Motor neuron (in vitro differentiated cells): ENCODE results near the gene NINJ2. TPM values are rescaled to one million over a fixed set of nuclear protein-coding genes. Genes with fewer than 3 reads are reported as not detected.

Experiments used
- ATAC-seq, 8 experiments: fragments of 200-7000 bp; cut with Tn5 transposase; replicated peaks in 6 of 8; 2 replicates each; pipeline ENCODE4 v1.8.0; 2021; ENCODE audit warnings: mild to moderate bottlenecking in 8 of 8, moderate library complexity in 8 of 8
- H3K27ac ChIP-seq, 2 donors: fragments of 250-450 bp; sonication (Bioruptor Pico); 2 replicates each; pipeline ENCODE4 v1.9.0; 2021; ENCODE audit warnings: antibody characterized with exemption in 2 of 2, mild to moderate bottlenecking in 2 of 2, moderate library complexity in 1 of 2
- H3K4me1 ChIP-seq, 2 donors: fragments of 250-450 bp; sonication (Bioruptor Pico); replicated peaks in 1 of 2; 2 replicates each; pipeline ENCODE4 v1.6.1; 2021; ENCODE audit warnings: antibody characterized with exemption in 2 of 2, mild to moderate bottlenecking in 2 of 2, moderate library complexity in 1 of 2
- H3K4me3 ChIP-seq, 5 donors: fragments of 250-450 bp; sonication (Bioruptor Pico); 2 replicates each; pipeline ENCODE4 v1.9.0; 2021; ENCODE audit warnings: antibody characterized with exemption in 5 of 5, mild to moderate bottlenecking in 5 of 5, moderate library complexity in 4 of 5
- WGBS, 10 experiments: fragments of 450-650 bp; shearing (Covaris generic); methylation state at CpG; one replicate each; pipeline ENCODE4 v1.0.0; 2022; 5-methylcytosine and 5-hydroxymethylcytosine counted together
- in situ Hi-C, 9 experiments: fragments of 400-800 bp; cut with MboI; loops; one replicate each; pipeline ENCODE4 v1.15.0; 2021; ENCODE audit warnings: low sequenced_read_pairs in 9 of 9, low pct_unique_long_range_greater_than_20kb in 2 of 9; ENCODE audit not compliant: unreplicated experiment in 9 of 9
- total RNA-seq, 8 experiments: library from RNA; unstranded; fragments of 300-600 nt; gene quantifications; 2 replicates each; pipeline versions ENCODE4 v1.2.3 to v1.2.4, GENCODE V29; 2022

The NINJ2 gene
- total RNA-seq, 8 experiments from 2014 or later, result 0.21 to 4.5 (median 0.54) TPM; not detected in 1

GRCh38 chr12:664779-665092 lies 1.5 kb upstream of the NINJ2 start:
- in situ Hi-C loops, result no loop called here
- H3K27ac ChIP-seq, result no peak overlapping the region
- ATAC-seq, result no peak
- no peaks in the 10 kb centered on the region for H3K4me1 ChIP-seq
- no peak overlapping the region for H3K4me3 ChIP-seq
- WGBS, 10 experiments, result 60 to 100% (median 90%) methylated on average over 1 to 2 of the region's 5 CpGs; no CpG with 5 or more reads in 7 of the 10 experiments

- in situ Hi-C loops, result no loop called here
- H3K4me1 ChIP-seq, result no peaks in the 10 kb centered on the region
- H3K4me3 ChIP-seq, result no peak overlapping the region
- H3K27ac ChIP-seq, result no peak overlapping the region
- no peak for ATAC-seq
- 17 to 100% (median 87%) methylated on average over 1 to 9 of the region's 13 CpGs; no CpG with 5 or more reads in 1 of the 10 experiments for WGBS, 10 experiments
These were observed 982 bp upstream of the NINJ2 start for GRCh38 chr12:664075-664778.

DNA sequence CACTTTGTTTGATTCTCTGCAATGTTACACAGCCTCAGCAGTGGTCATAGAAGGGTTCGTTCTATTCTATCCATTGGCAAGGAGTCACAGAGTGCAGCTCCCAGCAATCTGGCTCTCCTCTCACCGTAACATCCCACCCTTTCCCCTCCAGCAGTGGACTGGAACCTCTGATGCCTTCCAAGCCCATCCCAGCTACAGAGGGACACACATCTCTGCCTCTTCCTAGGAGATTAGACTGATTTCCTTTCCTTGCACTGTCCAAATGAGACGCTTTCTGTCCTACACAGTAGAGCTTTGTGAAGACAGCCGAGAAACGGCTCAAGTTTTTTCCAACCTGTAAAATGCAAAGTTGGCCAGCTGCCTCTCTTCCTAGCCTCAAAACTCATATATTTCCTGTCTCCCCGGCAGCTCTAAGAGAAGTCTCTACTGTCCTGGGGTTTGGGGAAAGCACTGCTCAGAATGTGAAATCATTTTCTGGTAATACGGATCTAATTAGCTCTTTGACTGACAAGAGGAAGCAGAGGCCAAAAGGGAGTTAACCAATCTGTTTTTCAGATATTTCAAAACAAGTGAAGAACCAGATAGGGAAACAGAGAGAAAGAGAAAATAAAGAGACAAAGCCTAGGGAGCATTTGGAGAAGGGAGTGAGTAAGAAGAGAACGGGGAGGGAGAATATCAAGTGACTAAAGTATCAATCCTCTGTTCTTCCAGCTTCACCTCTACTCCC lies 516 bp downstream of the NINJ2 start:
- ATAC-seq, result peak in 3 of 8 experiments; percentile 70 to 74 (median 73)
- no peak overlapping the region for H3K4me3 ChIP-seq
- WGBS, 10 experiments, result 0 to 76% (median 40%) methylated on average over 1 to 8 of the region's 8 CpGs; no CpG with 5 or more reads in 1 of the 10 experiments
- H3K27ac ChIP-seq, result no peak overlapping the region
- in situ Hi-C loops, result no loop called here
- no peaks in the 10 kb centered on the region for H3K4me1 ChIP-seq

DNA sequence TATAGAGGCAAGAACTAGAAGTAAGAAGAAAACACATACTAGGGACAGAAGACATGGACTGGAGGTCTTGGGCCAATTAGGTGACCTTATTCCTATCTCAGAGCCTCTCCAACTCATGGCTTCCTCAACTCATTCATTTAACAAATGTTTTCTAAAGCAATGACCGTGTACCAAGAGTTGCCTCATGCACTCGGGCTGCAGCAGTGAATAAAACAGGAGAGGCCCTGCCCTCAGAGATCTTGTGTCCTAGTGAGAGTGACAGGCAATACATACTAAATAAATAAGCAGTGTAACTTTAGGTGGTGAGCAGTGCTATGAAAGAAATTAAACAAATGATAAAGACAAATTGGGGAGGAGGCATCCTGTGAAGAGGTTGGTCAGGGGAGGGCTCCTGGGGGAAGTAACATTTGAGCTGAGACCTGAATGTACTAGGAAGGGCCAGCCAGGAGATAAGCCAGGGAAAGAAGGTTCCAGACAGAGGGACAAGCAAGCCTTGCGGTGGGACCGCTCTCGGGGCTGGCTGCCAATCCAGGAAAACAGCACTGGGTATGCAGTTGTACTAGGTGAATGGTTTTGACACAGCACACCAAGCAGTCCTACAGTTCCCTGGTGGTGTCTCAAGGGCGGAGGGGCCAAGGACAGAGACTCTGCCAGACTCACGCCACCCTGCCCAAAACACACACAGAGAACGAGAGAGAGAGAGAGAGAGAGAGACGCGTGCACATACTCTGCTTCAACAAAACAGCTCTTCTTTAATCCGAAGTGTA lies 1.3 kb downstream of the NINJ2 start:
- no peak overlapping the region for H3K27ac ChIP-seq
- ATAC-seq, result peak in 3 of 8 experiments; percentile 13 to 27 (median 26)

GRCh38 chr12:659090-659683 lies 4.1 kb downstream of the NINJ2 start:
- Histone ChIP-seq H3K4me1 (no peaks in the 10 kb centered on the region), H3K4me3 (no peak overlapping the region), H3K27ac (no peak overlapping the region)
- no peak for ATAC-seq
- in situ Hi-C loops, result no loop called here
- WGBS, 10 experiments, result 25 to 100% (median 89%) methylated on average over 1 to 3 of the region's 5 CpGs; no CpG with 5 or more reads in 2 of the 10 experiments

More for the DNA sequence above, 1.3 kb downstream of the NINJ2 start:
- in situ Hi-C loops, result no loop called here
- Histone ChIP-seq H3K4me1 (no peaks in the 10 kb centered on the region), H3K4me3 (no peak overlapping the region)
- 34 to 100% (median 83%) methylated on average over 1 to 11 of the region's 11 CpGs; no CpG with 5 or more reads in 1 of the 10 experiments for WGBS, 10 experiments

GRCh38 chr12:650983-651382 lies 12.3 kb downstream of the NINJ2 start:
- Histone ChIP-seq H3K4me1 (no peaks in the 10 kb centered on the region), H3K4me3 (no peak overlapping the region), H3K27ac (no peak overlapping the region)
- in situ Hi-C loops, result no loop called here
- no peak for ATAC-seq
- 29 to 100% (median 74%) methylated on average over 1 to 3 of the region's 3 CpGs for WGBS, 10 experiments

DNA sequence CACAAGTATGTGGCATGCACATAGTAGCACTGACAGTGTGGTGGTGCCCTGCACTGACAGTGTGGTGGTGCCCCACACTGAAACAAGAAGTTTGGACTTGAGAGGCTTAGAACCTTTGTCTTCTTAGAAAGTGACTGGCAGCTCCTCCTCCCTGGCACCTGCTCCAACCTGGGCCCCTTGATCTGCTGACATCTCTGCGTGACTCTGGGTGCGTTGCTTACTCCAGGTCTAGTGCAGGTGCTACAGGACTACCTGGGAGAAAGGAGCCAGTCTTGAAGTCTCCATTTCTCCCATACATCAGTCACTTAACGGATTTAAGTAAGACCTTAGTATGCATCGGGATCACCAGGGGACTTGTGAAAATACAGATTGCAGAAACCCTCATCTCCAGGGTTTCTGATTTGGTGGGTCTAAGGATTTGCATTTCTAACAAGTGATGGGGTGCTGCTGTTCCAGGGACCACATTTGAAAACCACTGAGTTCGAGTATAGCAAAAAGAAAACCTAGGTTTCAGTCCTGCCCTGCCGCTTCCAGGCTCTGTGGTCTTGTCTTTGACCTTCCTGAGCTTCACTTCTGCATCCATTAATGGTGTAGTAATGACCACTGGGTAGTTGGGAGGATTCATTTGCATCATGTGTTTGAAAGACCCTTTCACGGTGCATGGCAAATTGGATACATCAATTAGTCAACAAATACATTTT lies 15.7 kb downstream of the NINJ2 start:
- no peak overlapping the region for H3K27ac ChIP-seq
- in situ Hi-C loops, result no loop called here
- ATAC-seq, result no peak
- WGBS, 10 experiments, result 79 to 98% (median 90%) methylated on average over 2 to 6 of the region's 7 CpGs; no CpG with 5 or more reads in 3 of the 10 experiments
- peaks cover 0 to 2% of the 10 kb centered on the region in 2 donors for H3K4me1 ChIP-seq
- H3K4me3 ChIP-seq, result no peak overlapping the region

DNA sequence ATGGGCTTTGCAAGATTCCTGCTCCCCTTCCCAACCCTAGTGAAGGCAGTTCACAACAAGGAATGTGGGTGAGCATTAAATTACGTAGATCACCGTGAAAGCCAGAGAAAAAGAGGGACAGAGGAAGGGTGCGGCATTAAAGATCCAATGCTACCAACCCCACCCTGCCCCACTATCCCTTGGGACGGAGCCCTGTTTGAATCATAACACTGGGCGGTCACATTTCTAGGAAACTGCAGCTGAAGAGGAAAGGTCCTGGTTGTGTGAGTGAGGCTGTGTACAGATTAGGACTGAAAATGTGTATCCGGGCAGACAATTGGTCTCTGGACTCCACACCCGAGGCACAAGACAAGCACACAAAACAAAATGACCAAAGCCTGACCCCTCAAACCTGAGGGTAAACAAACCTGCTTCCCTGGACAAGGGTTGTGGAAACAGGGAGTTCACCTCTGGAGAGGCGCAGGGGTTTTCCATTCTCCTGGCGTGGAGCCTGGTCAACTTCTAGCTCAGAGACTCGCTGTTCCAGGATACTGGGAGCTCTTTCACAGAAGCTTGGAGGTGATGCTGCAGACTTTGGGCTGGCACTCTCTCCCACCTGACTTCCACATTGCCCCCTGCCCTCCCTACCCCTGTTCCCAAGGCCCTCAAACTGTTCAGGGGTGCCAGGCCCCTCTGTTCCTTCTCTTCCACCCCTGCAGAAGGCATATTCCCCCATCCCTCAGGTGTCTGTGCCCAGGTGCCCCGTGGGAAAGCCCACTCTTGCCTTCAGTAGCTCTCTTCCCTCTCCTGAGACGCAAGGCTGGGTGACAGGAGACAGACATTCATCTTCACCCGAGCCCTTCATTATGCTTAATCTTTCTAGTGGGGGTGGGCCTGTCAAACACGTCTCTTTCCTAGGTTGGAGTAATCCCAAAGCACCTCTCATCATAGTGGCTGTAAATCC lies 16.5 kb downstream of the NINJ2 start:
- in situ Hi-C loops, result no loop called here
- H3K4me3 ChIP-seq, result no peak overlapping the region
- peak in 3 of 8 experiments; percentile 40 to 76 (median 65) for ATAC-seq
- H3K4me1 ChIP-seq, result peaks cover 3 to 4% of the 10 kb centered on the region in 2 donors
- 13 to 100% (median 86%) methylated on average over 2 to 6 of the region's 14 CpGs; no CpG with 5 or more reads in 4 of the 10 experiments for WGBS, 10 experiments
- H3K27ac ChIP-seq, result no peak overlapping the region

GRCh38 chr12:645563-646071 lies 17.6 kb downstream of the NINJ2 start:
- ATAC-seq, result peak in 3 of 8 experiments; percentile 1 to 29 (median 5)
- no peak overlapping the region for H3K4me3 ChIP-seq
- WGBS, 10 experiments, result 6 to 74% (median 58%) methylated on average over 2 to 7 of the region's 8 CpGs; no CpG with 5 or more reads in 3 of the 10 experiments
- no peak overlapping the region for H3K27ac ChIP-seq
- H3K4me1 ChIP-seq, result peaks cover 3 to 4% of the 10 kb centered on the region in 2 donors
- in situ Hi-C loops, result no loop called here

- H3K27ac ChIP-seq, result no peak overlapping the region
These were observed 18.3 kb downstream of the NINJ2 start for GRCh38 chr12:644818-645552.

DNA sequence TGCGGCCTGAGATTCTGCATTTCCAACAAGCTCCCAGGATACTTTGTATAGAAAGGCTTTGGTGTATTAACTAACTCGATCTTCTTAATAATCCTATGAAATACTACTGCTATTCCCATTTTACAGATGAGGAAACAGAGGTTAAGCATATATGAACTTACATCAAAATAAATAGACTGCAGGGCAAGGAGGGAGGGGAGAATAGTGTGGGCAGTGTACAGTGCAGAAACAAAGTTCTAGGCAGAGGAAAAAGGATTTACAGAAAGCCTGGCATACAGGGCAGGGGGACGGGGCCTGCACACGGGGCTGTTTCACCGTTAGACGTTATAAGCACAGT lies 19.0 kb downstream of the NINJ2 start:
- no peak for ATAC-seq
- H3K4me3 ChIP-seq, result no peak overlapping the region
- WGBS, 10 experiments, result 80 to 100% (median 92%) methylated on average over 1 to 6 of the region's 6 CpGs; no CpG with 5 or more reads in 1 of the 10 experiments
- no peak overlapping the region for H3K27ac ChIP-seq
- in situ Hi-C loops, result no loop called here
- H3K4me1 ChIP-seq, result peaks cover 3 to 4% of the 10 kb centered on the region in 2 donors

More at GRCh38 chr12:644818-645552, 18.3 kb downstream of the NINJ2 start:
- in situ Hi-C loops, result no loop called here
- WGBS, 10 experiments, result 43 to 98% (median 79%) methylated on average over 4 to 6 of the region's 6 CpGs; no CpG with 5 or more reads in 1 of the 10 experiments
- peaks cover 3 to 4% of the 10 kb centered on the region in 2 donors for H3K4me1 ChIP-seq
- H3K4me3 ChIP-seq, result no peak overlapping the region
- ATAC-seq, result no peak
